GM21515 (cell line): ENCODE measurements around the gene ADGRG1.
"Not testable (repeated sequence)": the region's sequence is repeated elsewhere in the genome, so short reads cannot be mapped to it uniquely, and the experiment has no call there.

Experiments
- ATAC-seq: cut with Tn5 transposase; IDR thresholded peaks from one replicate; pipeline ENCODE4 v1.9.1; 2021; ENCODE audit not compliant: unreplicated experiment

Gene ADGRG1

GRCh38 chr16:57663917-57664661 lies 35.7 kb downstream of the ADGRG1 start:
- no peak for ATAC-seq

GRCh38 chr16:57664662-57665025 lies 36.2 kb downstream of the ADGRG1 start:
- no peak for ATAC-seq

DNA sequence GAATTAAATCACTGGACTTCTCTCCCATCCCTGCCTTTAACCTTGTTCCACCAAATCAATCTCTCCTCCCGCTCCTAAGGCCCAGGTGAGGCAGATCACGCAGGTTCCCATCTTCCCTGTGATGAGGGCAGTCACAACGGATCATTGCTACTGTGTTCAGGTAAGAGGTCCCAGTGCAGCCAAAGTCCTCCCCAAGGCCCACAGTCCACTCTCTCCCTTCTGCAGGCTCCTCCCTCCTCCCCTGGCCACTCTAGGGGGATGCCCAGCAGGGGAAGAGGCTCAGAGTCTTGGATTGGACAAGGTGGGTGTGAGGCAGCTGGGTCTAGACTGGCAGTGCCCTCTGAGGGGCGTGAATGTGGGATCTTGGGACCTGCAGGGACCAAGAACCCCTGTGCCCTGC lies 37.1 kb downstream of the ADGRG1 start:
- no peak for ATAC-seq

DNA sequence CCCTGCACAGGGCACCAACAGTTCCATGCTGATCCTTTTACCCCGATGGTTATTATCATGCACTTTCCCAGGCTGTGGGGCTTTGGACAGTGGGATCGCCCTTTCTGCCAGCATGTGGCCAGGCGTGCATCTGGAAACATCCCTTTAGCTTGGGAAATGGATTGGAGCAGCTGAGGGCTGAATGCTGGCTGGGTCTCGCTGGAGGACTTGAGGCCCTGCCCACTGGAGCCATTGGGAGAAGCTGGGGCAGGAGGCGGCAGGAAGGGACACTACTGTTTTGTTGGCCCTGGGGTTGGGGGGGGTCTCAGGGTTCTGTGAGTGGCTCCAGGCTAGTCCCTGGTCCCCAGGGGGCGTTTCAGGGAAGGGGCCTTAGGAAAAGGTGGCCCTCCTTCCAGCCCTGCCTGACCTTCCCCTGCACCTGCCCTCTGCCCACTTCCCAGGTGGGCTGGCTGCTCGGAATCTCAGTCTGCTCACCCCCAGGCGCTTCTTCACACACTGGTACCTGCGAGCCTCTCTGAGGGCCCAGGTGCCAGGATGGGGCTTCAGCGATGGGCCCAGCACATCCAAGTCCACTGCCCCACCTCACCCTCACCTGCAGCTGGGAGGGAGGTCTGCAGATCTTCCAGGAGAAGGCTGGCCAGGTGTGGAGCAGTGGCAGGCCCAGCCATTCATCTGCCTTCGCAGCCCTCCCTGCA lies 38.1 kb downstream of the ADGRG1 start:
- no peak for ATAC-seq

- no peak for ATAC-seq
Measured at GRCh38 chr16:57667048-57667525, 38.7 kb downstream of the ADGRG1 start.

DNA sequence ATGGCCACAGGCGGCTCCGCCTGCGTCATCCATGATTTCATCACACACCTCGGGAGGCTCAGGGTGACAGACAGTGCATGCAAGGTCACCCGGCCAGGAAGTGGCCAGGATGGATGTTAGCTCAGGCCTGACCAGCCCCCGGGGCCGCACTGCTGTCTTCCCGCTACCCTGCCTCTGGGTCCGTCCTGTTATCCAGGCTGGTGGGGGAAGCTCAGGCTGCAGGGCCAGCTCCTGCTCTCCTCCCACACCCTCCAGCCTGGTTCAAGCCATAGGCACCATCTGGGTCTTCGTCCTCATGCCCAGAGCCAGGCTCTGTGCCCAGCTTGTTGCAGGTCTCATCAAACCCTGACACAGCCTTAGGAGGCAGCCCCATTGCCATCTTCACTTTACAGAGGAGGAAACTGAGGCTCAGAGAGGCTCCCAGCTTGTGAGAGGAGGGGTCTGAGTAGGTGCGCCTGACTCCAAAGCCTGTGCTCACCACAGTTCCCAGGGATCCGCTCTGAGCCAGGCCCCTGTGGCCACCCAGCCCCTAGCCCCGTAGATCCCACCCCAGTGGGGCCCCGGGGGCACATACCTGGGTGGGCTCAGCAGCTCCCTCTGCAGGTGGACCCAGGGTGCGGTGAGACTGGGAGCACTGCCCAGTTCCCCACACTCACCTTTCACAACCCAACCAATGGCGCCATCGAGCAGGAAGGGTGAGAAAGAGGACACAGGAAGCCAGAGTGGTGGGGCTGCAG lies 39.3 kb downstream of the ADGRG1 start:
- no peak for ATAC-seq

GRCh38 chr16:57668263-57668571 lies 39.8 kb downstream of the ADGRG1 start, which contains the start of gene ADGRG3:
Gene ADGRG3, plus strand, starts transcription at chr16:57668306. Its CDS starts 42 bp downstream, at chr16:57668348.
- ATAC-seq, result no peak

DNA sequence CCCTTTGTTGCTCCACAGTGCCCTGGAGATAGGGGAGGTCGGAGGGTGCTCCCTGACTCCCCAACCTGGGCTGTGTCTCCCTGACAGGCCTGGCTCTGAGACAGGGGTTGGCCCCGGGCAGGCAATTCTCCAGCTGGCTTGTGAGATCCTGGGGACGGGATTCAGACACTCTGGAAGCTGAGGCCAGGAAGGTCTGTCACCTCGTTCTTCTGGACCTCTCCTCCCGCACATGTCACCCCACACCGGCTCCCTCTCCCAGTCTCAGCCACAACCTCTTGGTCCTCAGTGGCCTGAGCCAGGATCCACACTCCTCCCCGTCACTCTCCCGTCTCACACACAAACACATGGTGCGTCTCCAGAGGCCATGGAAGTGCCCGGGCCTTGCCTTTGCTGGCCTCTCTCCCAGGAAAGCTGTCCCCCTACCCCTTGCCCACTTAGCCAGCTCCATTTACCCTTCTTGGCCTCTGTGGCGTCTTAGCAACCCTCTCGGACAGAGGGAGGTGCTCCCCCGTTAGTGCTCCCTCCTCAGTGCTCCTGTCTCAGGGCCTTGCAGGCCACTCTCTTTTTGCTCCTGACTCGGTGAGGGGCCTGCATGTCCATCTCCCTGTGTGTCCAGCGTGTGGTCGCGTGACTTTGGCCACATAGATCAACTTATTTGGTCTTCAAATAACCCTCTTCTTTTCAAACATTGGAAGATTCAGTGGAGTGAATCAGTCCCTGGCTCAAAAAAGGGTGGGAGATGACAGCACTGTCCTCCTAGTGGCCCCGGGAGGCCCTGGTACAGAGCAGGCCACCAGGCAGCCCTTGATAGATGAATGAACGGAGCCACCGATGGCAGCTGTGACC lies 40.4 kb downstream of the ADGRG1 start:
- ATAC-seq, result no peak

DNA sequence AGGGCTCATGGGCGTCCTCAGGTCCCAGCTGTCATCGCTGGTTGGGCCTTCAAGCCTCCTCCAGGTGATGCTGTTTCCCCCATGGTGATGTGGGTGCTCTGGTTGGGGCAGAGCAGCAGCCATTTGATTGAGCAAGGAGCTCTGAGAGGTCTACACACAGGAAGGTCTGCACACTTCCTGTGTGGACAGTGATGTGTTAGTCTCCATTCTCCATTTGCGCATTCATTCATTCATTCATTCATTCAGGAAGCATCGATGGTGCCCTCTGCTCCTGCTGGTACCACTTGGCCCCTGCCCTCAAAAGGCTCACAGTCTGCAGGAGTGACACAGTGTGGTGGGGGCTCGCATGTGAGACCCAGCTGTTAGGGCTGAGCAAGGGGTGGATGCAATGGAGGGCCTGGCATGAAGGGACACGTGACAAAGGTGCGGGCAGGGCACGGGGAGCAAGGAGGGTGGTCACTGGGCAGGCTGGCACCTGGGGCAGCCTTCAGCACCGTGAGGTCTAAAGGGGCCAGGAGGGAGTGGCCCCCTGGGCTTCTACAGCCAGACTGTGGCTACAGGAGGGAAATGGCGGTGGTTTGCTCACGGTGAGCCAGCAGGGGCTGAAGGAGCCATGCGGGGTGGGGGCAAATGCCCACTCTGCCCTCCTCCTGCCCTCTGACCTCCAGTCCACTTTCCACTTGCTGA lies 41.2 kb downstream of the ADGRG1 start:
- no peak for ATAC-seq

- no peak for ATAC-seq
Measured at GRCh38 chr16:57670196-57670595, 41.8 kb downstream of the ADGRG1 start.

DNA sequence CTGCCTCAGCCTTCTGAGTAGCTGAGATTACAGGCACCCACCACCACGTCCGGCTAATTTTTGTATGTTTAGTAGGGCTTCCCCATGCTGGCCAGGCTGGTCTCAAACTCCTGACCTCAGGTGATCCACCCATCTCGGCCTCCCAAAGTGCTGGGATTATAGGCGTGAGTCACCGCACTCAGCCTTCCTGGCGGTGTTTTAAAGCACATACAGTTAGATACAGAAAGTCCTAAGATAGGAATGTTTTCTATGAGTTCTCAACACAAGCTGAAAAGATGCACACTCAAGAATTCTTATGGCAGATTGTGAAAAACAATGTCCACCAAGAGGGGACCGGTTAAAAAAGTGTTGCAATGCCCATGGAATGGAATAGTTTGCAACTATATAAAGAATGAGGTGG lies 43.0 kb downstream of the ADGRG1 start:
- not testable (repeated sequence) for ATAC-seq

DNA sequence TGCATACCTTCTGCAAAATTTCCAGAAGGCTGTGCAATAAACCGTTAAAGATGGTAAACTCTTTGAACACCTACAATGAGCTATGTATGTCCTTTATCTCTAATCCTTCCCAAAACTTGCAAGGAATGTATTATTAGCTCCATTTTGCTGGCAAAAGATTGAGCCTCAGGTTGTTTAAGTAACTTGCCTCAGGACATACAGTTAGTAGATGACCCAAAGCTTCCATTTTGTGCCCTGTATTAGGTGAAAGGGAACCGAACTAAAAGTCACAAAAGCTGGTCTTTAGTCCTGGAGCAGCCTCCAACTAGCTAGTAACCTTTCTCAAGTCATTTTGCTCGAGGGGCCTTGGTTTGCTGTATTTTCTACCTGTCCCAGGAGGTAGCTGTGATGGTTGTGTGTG lies 44.0 kb downstream of the ADGRG1 start:
- ATAC-seq, result no peak

GRCh38 chr16:57672824-57673223 lies 44.4 kb downstream of the ADGRG1 start:
- no peak for ATAC-seq

GRCh38 chr16:57675741-57676551 lies 47.5 kb downstream of the ADGRG1 start:
- no peak for ATAC-seq

- no peak for ATAC-seq
Measured at GRCh38 chr16:57676553-57677085, 48.2 kb downstream of the ADGRG1 start.

DNA sequence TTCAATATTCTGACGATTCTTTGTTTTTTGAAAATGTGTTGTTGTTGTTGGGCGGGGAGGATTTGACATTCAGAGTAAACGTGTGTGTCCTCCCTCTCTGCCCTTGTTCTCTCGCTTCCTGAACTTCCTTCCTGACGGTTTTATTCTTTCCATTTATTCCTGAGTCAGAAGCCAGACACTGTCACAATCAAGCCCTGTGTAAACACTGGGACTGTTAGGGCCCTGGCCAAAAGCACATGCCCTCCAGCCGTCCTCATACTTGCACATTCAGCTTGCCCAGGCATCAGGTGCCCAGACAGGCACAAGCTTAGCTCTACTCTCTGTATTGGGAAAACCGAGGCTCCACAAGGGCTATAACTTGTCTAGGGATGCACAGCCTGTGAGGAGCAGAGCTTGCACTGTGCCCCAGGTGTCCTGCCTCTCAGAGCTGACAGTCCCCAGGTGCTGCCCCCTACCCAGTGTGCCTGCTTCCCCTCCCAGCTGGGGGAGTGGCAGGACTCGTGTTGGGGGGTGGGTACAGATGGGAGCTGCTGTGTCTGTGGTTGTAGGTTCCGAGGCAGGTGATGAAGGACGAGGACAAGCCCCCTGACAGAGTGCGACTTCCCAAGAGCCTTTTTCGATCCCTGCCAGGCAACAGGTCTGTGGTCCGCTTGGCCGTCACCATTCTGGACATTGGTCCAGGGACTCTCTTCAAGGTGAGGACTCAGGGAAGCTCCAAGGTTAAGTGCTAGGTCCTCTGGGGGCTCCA lies 49.4 kb downstream of the ADGRG1 start:
- ATAC-seq, result no peak

DNA sequence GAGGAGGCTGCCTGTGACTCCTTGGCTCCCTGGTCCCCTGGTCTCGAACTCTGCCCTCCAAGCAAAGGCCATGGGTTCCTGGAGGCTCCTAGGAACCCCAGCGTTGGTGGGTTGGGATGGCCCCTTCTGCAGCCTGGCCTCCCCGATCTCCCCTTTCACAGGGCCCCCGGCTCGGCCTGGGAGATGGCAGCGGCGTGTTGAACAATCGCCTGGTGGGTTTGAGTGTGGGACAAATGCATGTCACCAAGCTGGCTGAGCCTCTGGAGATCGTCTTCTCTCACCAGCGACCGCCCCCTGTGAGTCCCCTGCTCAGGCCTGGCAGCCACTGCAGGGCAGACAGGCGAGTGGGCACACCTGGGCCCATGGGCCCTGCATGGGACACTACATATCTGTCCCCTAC lies 50.6 kb downstream of the ADGRG1 start:
- no peak for ATAC-seq

DNA sequence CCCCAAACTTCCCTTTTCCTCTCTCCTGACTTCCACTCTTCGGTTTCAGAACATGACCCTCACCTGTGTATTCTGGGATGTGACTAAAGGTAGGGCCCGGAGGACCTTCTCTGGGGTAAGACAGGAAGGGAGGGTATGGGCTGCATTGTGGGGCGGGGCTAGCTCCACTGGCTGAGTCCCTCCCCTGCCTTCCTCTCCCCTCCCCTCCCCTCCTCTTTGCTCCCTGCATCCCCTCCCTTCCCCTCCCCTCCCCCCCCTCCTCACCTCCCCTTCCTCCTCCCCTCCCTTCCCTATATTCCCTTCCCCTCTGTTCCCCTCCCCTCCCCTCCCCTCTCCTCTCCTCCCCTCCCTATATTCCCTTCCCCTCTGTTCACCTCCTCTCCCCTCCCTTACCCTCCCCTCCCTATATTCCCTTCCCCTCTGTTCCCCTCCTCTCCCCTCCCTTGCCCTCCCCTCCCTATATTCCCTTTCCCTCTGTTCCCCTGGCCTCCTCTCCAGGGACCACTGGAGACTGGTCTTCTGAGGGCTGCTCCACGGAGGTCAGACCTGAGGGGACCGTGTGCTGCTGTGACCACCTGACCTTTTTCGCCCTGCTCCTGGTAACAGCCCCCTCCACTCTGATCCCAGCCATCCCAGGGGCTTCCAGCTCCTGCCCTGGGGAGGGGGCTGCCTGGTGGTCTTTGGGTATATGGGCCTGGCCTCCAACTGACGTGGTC lies 51.5 kb downstream of the ADGRG1 start:
- ATAC-seq, result no peak
